ENCODE results near the gene KBTBD12.

DNA sequence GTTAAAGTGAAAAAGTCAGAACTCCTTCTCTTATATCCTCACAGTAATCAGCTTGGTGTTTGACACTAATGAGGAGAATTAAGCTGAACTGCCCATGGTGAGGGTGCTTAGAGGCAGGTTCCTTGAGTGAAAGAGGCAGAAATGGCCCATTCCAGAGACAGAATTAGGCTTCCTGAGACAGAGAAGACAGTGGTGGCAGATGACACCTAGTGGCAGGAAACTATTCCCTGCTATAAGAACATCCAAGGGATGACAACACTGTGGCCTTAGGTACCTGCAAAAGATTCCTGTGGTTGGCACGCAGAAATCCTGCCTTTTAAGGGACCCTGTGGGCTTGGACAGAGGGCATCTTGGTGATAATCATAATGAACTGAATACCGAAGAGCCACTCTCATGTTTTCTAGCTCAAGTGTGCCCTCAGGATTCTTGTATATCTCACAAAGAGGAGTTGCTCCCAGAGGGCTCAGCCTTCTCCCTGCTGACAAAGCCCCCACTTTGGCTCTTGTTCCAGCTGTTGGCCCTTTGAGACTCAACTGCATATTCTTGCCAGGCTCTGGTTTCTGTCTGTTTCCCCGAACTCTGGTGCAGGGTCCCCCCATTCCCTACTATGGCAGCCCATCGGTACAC is 56.0 kb downstream of the KBTBD12 start:
- TF ChIP-seq, protein P1, sequence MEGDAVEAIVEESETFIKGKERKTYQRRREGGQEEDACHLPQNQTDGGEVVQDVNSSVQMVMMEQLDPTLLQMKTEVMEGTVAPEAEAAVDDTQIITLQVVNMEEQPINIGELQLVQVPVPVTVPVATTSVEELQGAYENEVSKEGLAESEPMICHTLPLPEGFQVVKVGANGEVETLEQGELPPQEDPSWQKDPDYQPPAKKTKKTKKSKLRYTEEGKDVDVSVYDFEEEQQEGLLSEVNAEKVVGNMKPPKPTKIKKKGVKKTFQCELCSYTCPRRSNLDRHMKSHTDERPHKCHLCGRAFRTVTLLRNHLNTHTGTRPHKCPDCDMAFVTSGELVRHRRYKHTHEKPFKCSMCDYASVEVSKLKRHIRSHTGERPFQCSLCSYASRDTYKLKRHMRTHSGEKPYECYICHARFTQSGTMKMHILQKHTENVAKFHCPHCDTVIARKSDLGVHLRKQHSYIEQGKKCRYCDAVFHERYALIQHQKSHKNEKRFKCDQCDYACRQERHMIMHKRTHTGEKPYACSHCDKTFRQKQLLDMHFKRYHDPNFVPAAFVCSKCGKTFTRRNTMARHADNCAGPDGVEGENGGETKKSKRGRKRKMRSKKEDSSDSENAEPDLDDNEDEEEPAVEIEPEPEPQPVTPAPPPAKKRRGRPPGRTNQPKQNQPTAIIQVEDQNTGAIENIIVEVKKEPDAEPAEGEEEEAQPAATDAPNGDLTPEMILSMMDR (IDR thresholded peaks at IDR 0.05; ENCODE audit: low read length) = peak; percentile 73
- no peak for TF ChIP-seq EZH2phosphoT487 (IDR thresholded peaks at IDR 0.05; ENCODE audit: low read length)
